Esophagus squamous epithelium (tissue), 5 donors: ENCODE results near the gene PHF21B. TPM values are rescaled to one million over a fixed set of nuclear protein-coding genes. Genes with fewer than 3 reads are reported as not detected.
A peak's percentile ranks its signal among the peaks of the same experiment; 100 is the strongest.

ENCODE experiments used
- DNase-seq: peaks from one replicate; lab custom pipeline; 2025; lab: John Stamatoyannopoulos, UW
- H3K27ac ChIP-seq, 4 donors: fragments of 200-600 bp; sonication (generic); one replicate each; pipeline ENCODE4 v1.5.1; 2016 to 2019; ENCODE audit warnings: mild to moderate bottlenecking in 1 of 4
- H3K27me3 ChIP-seq, 4 donors: fragments of 200-600 bp; sonication (generic); 1 replicate in 3 of 4; 2 replicates in 1 of 4; pipeline versions ENCODE4 v1.5.1 to v1.6.0; 2017 to 2021; ENCODE audit warnings: antibody characterized with exemption in 1 of 4
- H3K36me3 ChIP-seq, 3 donors: fragments of 200-600 bp; sonication (generic); one replicate each; pipeline ENCODE4 v1.5.1; 2016 to 2019
- H3K4me1 ChIP-seq, 3 donors: fragments of 200-600 bp; sonication (generic); one replicate each; pipeline ENCODE4 v1.5.1; 2017 to 2019
- H3K4me3 ChIP-seq, 4 donors: fragments of 200-600 bp; sonication (generic); 1 replicate in 3 of 4; 2 replicates in 1 of 4; pipeline ENCODE4 v1.5.1; 2016 to 2019; ENCODE audit warnings: mild to moderate bottlenecking in 2 of 4, moderate library complexity in 1 of 4
- H3K9me3 ChIP-seq, 3 donors: fragments of 200-600 bp; sonication (generic); one replicate each; pipeline ENCODE4 v1.5.1; 2016 to 2019
- POLR2A ChIP-seq, 4 donors: fragments of 450-650 bp; IDR thresholded peaks; one replicate each; pipeline ENCODE4 v1.6.1; 2017; ENCODE audit warnings: antibody characterized with exemption in 4 of 4, mild to moderate bottlenecking in 4 of 4, moderate library complexity in 3 of 4
- WGBS, 2 donors: methylation state at CpG; one replicate each; pipeline ENCODE4 v1.1.5; 2018; 5-methylcytosine and 5-hydroxymethylcytosine counted together
- intact Hi-C: fragments of 100-400 bp; cut with DNase I; formaldehyde crosslinking; loops from one replicate; pipeline ENCODE4 v1.15.0; 2022
- total RNA-seq, 4 donors: library from RNA; depleted of rRNA; stranded (reverse); fragments of >200 nt; gene quantifications; one replicate each; pipeline ENCODE4 v1.1.0, GENCODE V29; 2016
- TF ChIP-seq, protein P1 (sequence below), 6 experiments: fragments of 450-650 bp in 4 of 6; fragments of 200-600 bp in 2 of 6; sonication (generic) in 2 of 6; IDR thresholded peaks; one replicate each; pipeline ENCODE4 v1.5.1; 2016 to 2019; ENCODE audit warnings: antibody characterized with exemption in 6 of 6, mild to moderate bottlenecking in 4 of 6, moderate library complexity in 4 of 6
- donor health status: DM: yes; HTN: yes; CAD: no.

Gene PHF21B
- total RNA-seq, 4 donors from 2014 or later, result 0.04 to 0.19 TPM; not detected in 2

GRCh38 chr22:44878483-44879300, 131.1 kb downstream of the PHF21B start:
- Histone ChIP-seq H3K36me3 (no peaks in the 10 kb centered on the region), H3K9me3 (peaks cover 0 to 9% (median 0%) of the 10 kb centered on the region in 3 donors), H3K4me1 (no peaks in the 10 kb centered on the region), H3K27ac (no peak overlapping the region), H3K4me3 (no peak overlapping the region), H3K27me3 (no peaks in the 10 kb centered on the region)
- 40 to 43% methylated on average over 1 of the region's 14 CpGs for WGBS, 2 donors
- intact Hi-C loops, result no loop called here
- TF ChIP-seq POLR2A (IDR thresholded peaks at IDR 0.05), result no peak
- TF ChIP-seq, protein P1, sequence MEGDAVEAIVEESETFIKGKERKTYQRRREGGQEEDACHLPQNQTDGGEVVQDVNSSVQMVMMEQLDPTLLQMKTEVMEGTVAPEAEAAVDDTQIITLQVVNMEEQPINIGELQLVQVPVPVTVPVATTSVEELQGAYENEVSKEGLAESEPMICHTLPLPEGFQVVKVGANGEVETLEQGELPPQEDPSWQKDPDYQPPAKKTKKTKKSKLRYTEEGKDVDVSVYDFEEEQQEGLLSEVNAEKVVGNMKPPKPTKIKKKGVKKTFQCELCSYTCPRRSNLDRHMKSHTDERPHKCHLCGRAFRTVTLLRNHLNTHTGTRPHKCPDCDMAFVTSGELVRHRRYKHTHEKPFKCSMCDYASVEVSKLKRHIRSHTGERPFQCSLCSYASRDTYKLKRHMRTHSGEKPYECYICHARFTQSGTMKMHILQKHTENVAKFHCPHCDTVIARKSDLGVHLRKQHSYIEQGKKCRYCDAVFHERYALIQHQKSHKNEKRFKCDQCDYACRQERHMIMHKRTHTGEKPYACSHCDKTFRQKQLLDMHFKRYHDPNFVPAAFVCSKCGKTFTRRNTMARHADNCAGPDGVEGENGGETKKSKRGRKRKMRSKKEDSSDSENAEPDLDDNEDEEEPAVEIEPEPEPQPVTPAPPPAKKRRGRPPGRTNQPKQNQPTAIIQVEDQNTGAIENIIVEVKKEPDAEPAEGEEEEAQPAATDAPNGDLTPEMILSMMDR (IDR thresholded peaks at IDR 0.05), result no peak
- DNase-seq, result no peak

GRCh38 chr22:44876921-44877320, 132.9 kb downstream of the PHF21B start:
- TF ChIP-seq, protein P1 (IDR thresholded peaks at IDR 0.05), result no peak
- TF ChIP-seq POLR2A (IDR thresholded peaks at IDR 0.05), result no peak
- intact Hi-C loops, result no loop called here
- Histone ChIP-seq H3K36me3 (no peaks in the 10 kb centered on the region), H3K9me3 (peaks cover 0 to 9% (median 0%) of the 10 kb centered on the region in 3 donors), H3K27me3 (no peaks in the 10 kb centered on the region), H3K27ac (no peak overlapping the region), H3K4me3 (no peak overlapping the region), H3K4me1 (no peaks in the 10 kb centered on the region)
- no peak for DNase-seq
- 85 to 90% methylated on average over 3 to 4 of the region's 4 CpGs for WGBS, 2 donors

DNA sequence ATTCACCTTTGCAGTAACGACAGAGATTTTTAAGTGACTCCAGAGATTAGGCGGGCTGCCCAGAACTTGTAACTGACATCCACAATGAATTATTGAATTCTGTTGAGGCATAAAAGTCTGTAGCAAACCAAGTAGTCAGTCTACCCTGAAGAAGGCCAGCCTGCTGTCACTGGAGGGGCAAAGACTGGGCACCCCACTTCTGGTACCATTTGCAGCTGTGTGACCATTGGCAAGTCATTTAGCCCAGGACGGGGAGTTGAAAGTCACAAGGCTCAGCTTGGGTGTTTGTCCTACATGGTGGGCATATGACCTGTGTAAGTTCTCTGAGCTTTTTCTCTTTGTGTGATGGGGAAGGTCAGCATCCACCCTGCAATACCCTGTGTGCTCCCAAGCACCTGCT, 138.0 kb downstream of the PHF21B start:
- 79 to 87% methylated on average over 2 to 3 of the region's 3 CpGs for WGBS, 2 donors
- H3K4me1 ChIP-seq, result peaks cover 0 to 13% (median 4%) of the 10 kb centered on the region in 3 donors
- intact Hi-C loops, result no loop called here
- no peak overlapping the region for H3K4me3 ChIP-seq
- no peak overlapping the region for H3K27ac ChIP-seq
- H3K9me3 ChIP-seq, result peaks cover 0 to under 1% (median 0%) of the 10 kb centered on the region in 3 donors
- no peaks in the 10 kb centered on the region for H3K27me3 ChIP-seq
- no peak for DNase-seq
- no peaks in the 10 kb centered on the region for H3K36me3 ChIP-seq
- TF ChIP-seq, protein P1 (IDR thresholded peaks at IDR 0.05), result no peak
- no peak for TF ChIP-seq POLR2A (IDR thresholded peaks at IDR 0.05)

GRCh38 chr22:44870021-44870420, 139.8 kb downstream of the PHF21B start:
- WGBS, 2 donors, result 17 to 27% methylated on average over 2 to 5 of the region's 5 CpGs
- no peaks in the 10 kb centered on the region for H3K27me3 ChIP-seq
- H3K36me3 ChIP-seq, result no peaks in the 10 kb centered on the region
- no peak for DNase-seq
- peak overlapping the region in 2 of 4 donors; percentile 31 to 53 for H3K27ac ChIP-seq
- TF ChIP-seq, protein P1 (IDR thresholded peaks at IDR 0.05), result no peak
- TF ChIP-seq POLR2A (IDR thresholded peaks at IDR 0.05), result no peak
- H3K4me3 ChIP-seq, result no peak overlapping the region
- H3K9me3 ChIP-seq, result no peaks in the 10 kb centered on the region
- H3K4me1 ChIP-seq, result peaks cover 0 to 13% (median 4%) of the 10 kb centered on the region in 3 donors
- intact Hi-C loops, result no loop called here

- no peak for DNase-seq
- 76 to 100% methylated on average over 1 to 4 of the region's 7 CpGs for WGBS, 2 donors
- Histone ChIP-seq H3K4me1 (peaks cover 0 to 13% (median 4%) of the 10 kb centered on the region in 3 donors), H3K4me3 (no peak overlapping the region), H3K9me3 (no peaks in the 10 kb centered on the region), H3K27me3 (no peaks in the 10 kb centered on the region), H3K27ac (peak overlapping the region in 1 of 4 donors; percentile 53), H3K36me3 (no peaks in the 10 kb centered on the region)
- no peak for TF ChIP-seq POLR2A (IDR thresholded peaks at IDR 0.05)
- TF ChIP-seq, protein P1 (IDR thresholded peaks at IDR 0.05), result no peak
- intact Hi-C loops, result no loop called here
Observed at GRCh38 chr22:44869196-44869595, 140.6 kb downstream of the PHF21B start.
